HL-60/S4 treated with phorbol 12-myristate 13-acetate at 8.2 ng/mL for 4 days and 3 days (cell line): ENCODE results near the gene PRR36.
"Not testable (repeated sequence)": the region's sequence is repeated elsewhere in the genome, so short reads cannot be mapped to it uniquely, and the experiment has no call there.

Source experiments
- in situ Hi-C: fragments of 300-500 bp; cut with MboI; formaldehyde crosslinking; loops from 2 replicates; pipeline ENCODE4 v1.15.0; 2022; ENCODE audit warnings: low sequenced_read_pairs

Gene PRR36

GRCh38 chr19:7899751-7900378 is 25.7 kb upstream of the PRR36 start:
- in situ Hi-C loops = no loop called here

GRCh38 chr19:7898967-7899366 is 24.8 kb upstream of the PRR36 start:
- in situ Hi-C loops = no loop called here

GRCh38 chr19:7897292-7897691 is 23.1 kb upstream of the PRR36 start:
- in situ Hi-C loops = no loop called here

GRCh38 chr19:7895565-7895964 is 21.4 kb upstream of the PRR36 start:
- in situ Hi-C loops = no loop called here

GRCh38 chr19:7894612-7895309 is 20.6 kb upstream of the PRR36 start:
- in situ Hi-C loops = no loop called here

GRCh38 chr19:7893362-7894101 is 19.3 kb upstream of the PRR36 start:
- in situ Hi-C loops = not testable (repeated sequence)

- in situ Hi-C loops = no loop called here
Observed at GRCh38 chr19:7888826-7889217, 14.6 kb upstream of the PRR36 start.

- in situ Hi-C loops = no loop called here
Observed at GRCh38 chr19:7888145-7888825, 14.1 kb upstream of the PRR36 start, which contains the start of gene LRRC8E. TSS of gene LRRC8E (plus strand) at chr19:7888510. CDS start at chr19:7895604, 7,094 bp downstream.

GRCh38 chr19:7887408-7888144 is 13.4 kb upstream of the PRR36 start:
- in situ Hi-C loops = no loop called here

GRCh38 chr19:7885818-7886217 is 11.6 kb upstream of the PRR36 start:
- in situ Hi-C loops = no loop called here

- in situ Hi-C loops = no loop called here
Observed at GRCh38 chr19:7883796-7884570, 9.8 kb upstream of the PRR36 start.

GRCh38 chr19:7883105-7883504 is 8.9 kb upstream of the PRR36 start:
- in situ Hi-C loops = no loop called here

GRCh38 chr19:7881910-7882309 is 7.7 kb upstream of the PRR36 start:
- in situ Hi-C loops = no loop called here

GRCh38 chr19:7879836-7880235 is 5.6 kb upstream of the PRR36 start:
- in situ Hi-C loops = no loop called here

- in situ Hi-C loops = no loop called here
Observed at GRCh38 chr19:7879111-7879807, 5.1 kb upstream of the PRR36 start.

GRCh38 chr19:7877249-7877836 is 3.2 kb upstream of the PRR36 start:
- in situ Hi-C loops = no loop called here

- in situ Hi-C loops = no loop called here
Observed at GRCh38 chr19:7874897-7875273, 695 bp upstream of the PRR36 start.

- in situ Hi-C loops = no loop called here
Observed at GRCh38 chr19:7873304-7874075, 700 bp downstream of the PRR36 start.
